Keratinocyte (primary cell): ENCODE results near the gene GAREM1.

Source experiments
- CTCF ChIP-seq, 3 experiments: IDR thresholded peaks in 1 of 3; conservative IDR thresholded peaks in 1 of 3; optimal IDR thresholded peaks in 1 of 3; 2 replicates in 2 of 3; 3 replicates in 1 of 3; pipeline versions ENCODE3 to v1.5.1; 2011; ENCODE audit warnings: low read length in 3 of 3, mild to moderate bottlenecking in 3 of 3, moderate library complexity in 2 of 3, control low read depth in 1 of 3, inconsistent platforms in 1 of 3; ENCODE audit not compliant: insufficient read depth in 2 of 3; ENCODE audit errors: extremely low read depth in 1 of 3
- EZH2 ChIP-seq: IDR thresholded peaks from one replicate; pipeline ENCODE4 v1.6.1; 2012; ENCODE audit warnings: inconsistent platforms, mild to moderate bottlenecking, low read length, moderate library complexity

GRCh38 chr18:32366586-32367538 lies 103.8 kb downstream of the GAREM1 start:
- no peak for TF ChIP-seq CTCF (optimal IDR thresholded peaks at IDR 0.05 in 1 of 3, IDR thresholded peaks at IDR 0.05 in 1 of 3, conservative IDR thresholded peaks at IDR 0.05 in 1 of 3; ENCODE audit: extremely low read depth in 1 of 3, insufficient read depth in 2 of 3, low read length in 3 of 3)
- TF ChIP-seq EZH2: no peak
